OCI-M2 (cell line): ENCODE results near the gene GTF2H2.
"Not testable (repeated sequence)": the region's sequence is repeated elsewhere in the genome, so short reads cannot be mapped to it uniquely, and the experiment has no call there.

ENCODE experiments used
- DNase-seq: peaks from one replicate; lab custom pipeline; 2025; ENCODE audit not compliant: unreplicated experiment; lab: John Stamatoyannopoulos, UW

The GTF2H2 gene

DNA sequence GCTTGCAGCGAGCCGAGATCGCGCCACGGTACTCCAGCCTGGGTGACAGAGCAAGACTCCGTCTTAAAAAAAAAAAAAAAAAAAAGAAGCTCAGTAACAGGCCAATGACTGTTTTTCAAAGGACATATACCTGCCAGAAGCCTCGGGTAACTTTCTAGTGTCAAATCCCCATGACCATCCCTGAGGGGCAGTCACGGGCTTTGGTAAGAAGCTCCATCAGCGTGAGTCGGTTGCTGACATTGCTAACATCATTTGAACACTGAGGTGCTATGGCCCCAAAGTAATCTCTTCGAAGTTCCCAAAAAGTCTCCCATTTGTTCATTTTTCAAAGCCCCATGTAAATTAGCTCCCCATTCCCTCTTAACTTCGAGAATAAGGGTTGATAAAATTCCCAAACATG lies 53.9 kb downstream of the GTF2H2 start:
- DNase-seq = no peak

GRCh38 chr5:71011194-71011792 lies 56.2 kb downstream of the GTF2H2 start:
- DNase-seq = no peak

DNA sequence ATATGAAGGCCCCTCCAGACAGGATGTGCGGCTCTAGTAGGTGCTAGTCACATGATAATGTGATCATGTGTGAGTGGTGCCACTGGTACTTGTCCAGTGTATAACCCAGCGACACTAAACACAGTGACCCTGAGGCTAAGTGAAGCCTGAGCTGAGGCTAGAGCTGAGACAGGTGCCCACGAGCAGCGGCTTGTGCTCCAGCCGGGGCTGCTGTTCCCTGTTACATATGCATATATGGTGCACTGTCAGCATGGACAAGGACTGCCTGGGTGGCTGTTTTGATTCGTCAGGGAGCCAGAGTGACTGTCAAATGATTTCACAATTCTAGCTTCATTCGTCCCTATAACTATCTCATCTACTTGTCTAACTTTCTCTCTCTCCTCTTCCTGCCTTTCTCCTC lies 60.5 kb downstream of the GTF2H2 start:
- DNase-seq = not testable (repeated sequence)
